Measurements from ENCODE around the gene TULP1. TPM values are rescaled to one million over a fixed set of nuclear protein-coding genes. Genes with fewer than 3 reads are reported as not detected.
A peak's percentile ranks its signal among the peaks of the same experiment; 100 is the strongest.

TULP1 gene
- total and polyA plus RNA-seq, 4 donors, result 0.89 to 2.0 (median 1.5) TPM

GRCh38 chr6:35500782-35501181 is 11.9 kb downstream of the TULP1 start:
- H3K4me1 ChIP-seq (ENCODE audit: control insufficient read depth, insufficient read depth, low read length), result peaks cover 18% of the 10 kb centered on the region

GRCh38 chr6:35499372-35499771 is 13.3 kb downstream of the TULP1 start:
- DNase-seq (ENCODE audit: low read depth in 4 of 6, low spot score in 6 of 6), result no peak
- H3K9me3 ChIP-seq (ENCODE audit: control insufficient read depth, insufficient read depth, low read length), result no peaks in the 10 kb centered on the region
- H3K4me3 ChIP-seq (ENCODE audit: low read depth, low read length), result no peak overlapping the region
- 93% methylated on average over 3 of the region's 4 CpGs for WGBS (ENCODE audit: insufficient coverage)
- peaks cover 24% of the 10 kb centered on the region for H3K27me3 ChIP-seq (ENCODE audit: control insufficient read depth, insufficient read depth, low read length)
- peaks cover 26% of the 10 kb centered on the region for H3K4me1 ChIP-seq (ENCODE audit: control insufficient read depth, insufficient read depth, low read length)
- peaks cover 2% of the 10 kb centered on the region for H3K36me3 ChIP-seq (ENCODE audit: control insufficient read depth, insufficient read depth, low read length)
- H3K27ac ChIP-seq (ENCODE audit: low read depth, low read length), result no peak overlapping the region

More at GRCh38 chr6:35500782-35501181, 11.9 kb downstream of the TULP1 start:
- peaks cover 2% of the 10 kb centered on the region for H3K36me3 ChIP-seq (ENCODE audit: control insufficient read depth, insufficient read depth, low read length)
- no peak for DNase-seq (ENCODE audit: low read depth in 4 of 6, low spot score in 6 of 6)
- H3K27ac ChIP-seq (ENCODE audit: low read depth, low read length), result no peak overlapping the region
- H3K9me3 ChIP-seq (ENCODE audit: control insufficient read depth, insufficient read depth, low read length), result no peaks in the 10 kb centered on the region
- H3K4me3 ChIP-seq (ENCODE audit: low read depth, low read length), result no peak overlapping the region
- H3K27me3 ChIP-seq (ENCODE audit: control insufficient read depth, insufficient read depth, low read length), result peaks cover 26% of the 10 kb centered on the region
- 84% methylated on average over 5 of the region's 6 CpGs for WGBS (ENCODE audit: insufficient coverage)

GRCh38 chr6:35498422-35499067 is 14.2 kb downstream of the TULP1 start:
- WGBS (ENCODE audit: insufficient coverage), result 21% methylated on average over 12 of the region's 14 CpGs
- Histone ChIP-seq H3K9me3 (ENCODE audit: control insufficient read depth, insufficient read depth, low read length) (no peaks in the 10 kb centered on the region), H3K36me3 (ENCODE audit: control insufficient read depth, insufficient read depth, low read length) (peaks cover 2% of the 10 kb centered on the region), H3K27me3 (ENCODE audit: control insufficient read depth, insufficient read depth, low read length) (peaks cover 24% of the 10 kb centered on the region), H3K4me1 (ENCODE audit: control insufficient read depth, insufficient read depth, low read length) (peaks cover 28% of the 10 kb centered on the region), H3K27ac (ENCODE audit: low read depth, low read length) (no peak overlapping the region), H3K4me3 (ENCODE audit: low read depth, low read length) (peak overlapping the region; percentile 40)
- DNase-seq (ENCODE audit: low read depth in 4 of 6, low spot score in 6 of 6), result no peak

GRCh38 chr6:35497571-35498421 is 14.9 kb downstream of the TULP1 start:
- Histone ChIP-seq H3K4me3 (ENCODE audit: low read depth, low read length) (peak overlapping the region; percentile 40), H3K27me3 (ENCODE audit: control insufficient read depth, insufficient read depth, low read length) (peaks cover 24% of the 10 kb centered on the region), H3K9me3 (ENCODE audit: control insufficient read depth, insufficient read depth, low read length) (no peaks in the 10 kb centered on the region), H3K4me1 (ENCODE audit: control insufficient read depth, insufficient read depth, low read length) (peaks cover 29% of the 10 kb centered on the region), H3K36me3 (ENCODE audit: control insufficient read depth, insufficient read depth, low read length) (peaks cover 2% of the 10 kb centered on the region), H3K27ac (ENCODE audit: low read depth, low read length) (peak overlapping the region; percentile 44)
- peak in 2 of 6 donors; percentile 28 to 62 for DNase-seq (ENCODE audit: low read depth in 4 of 6, low spot score in 6 of 6)
- 2% methylated on average over 66 of the region's 77 CpGs for WGBS (ENCODE audit: insufficient coverage)

GRCh38 chr6:35496841-35497570 is 15.7 kb downstream of the TULP1 start, which contains the start of gene TEAD3:
TEAD3 (minus strand) TSS chr6:35497079.
- peaks cover 2% of the 10 kb centered on the region for H3K36me3 ChIP-seq (ENCODE audit: control insufficient read depth, insufficient read depth, low read length)
- peak within 1 kb of the TSS; percentile 57 for H3K27ac ChIP-seq (ENCODE audit: low read depth, low read length)
- DNase-seq (ENCODE audit: low read depth in 4 of 6, low spot score in 6 of 6), result peak in 2 of 6 donors; percentile 27 to 69
- H3K4me1 ChIP-seq (ENCODE audit: control insufficient read depth, insufficient read depth, low read length), result peaks cover 36% of the 10 kb centered on the region
- peak within 1 kb of the TSS; percentile 57 for H3K4me3 ChIP-seq (ENCODE audit: low read depth, low read length)
- WGBS (ENCODE audit: insufficient coverage), result under 1% methylated on average over 64 of the region's 98 CpGs
- H3K27me3 ChIP-seq (ENCODE audit: control insufficient read depth, insufficient read depth, low read length), result peaks cover 24% of the 10 kb centered on the region
- no peaks in the 10 kb centered on the region for H3K9me3 ChIP-seq (ENCODE audit: control insufficient read depth, insufficient read depth, low read length)

- Histone ChIP-seq H3K27ac (ENCODE audit: low read depth, low read length) (peak overlapping the region; percentile 57), H3K4me1 (ENCODE audit: control insufficient read depth, insufficient read depth, low read length) (peaks cover 44% of the 10 kb centered on the region), H3K9me3 (ENCODE audit: control insufficient read depth, insufficient read depth, low read length) (no peaks in the 10 kb centered on the region), H3K36me3 (ENCODE audit: control insufficient read depth, insufficient read depth, low read length) (peaks cover 2% of the 10 kb centered on the region), H3K27me3 (ENCODE audit: control insufficient read depth, insufficient read depth, low read length) (peaks cover 24% of the 10 kb centered on the region), H3K4me3 (ENCODE audit: low read depth, low read length) (peak overlapping the region; percentile 57)
- WGBS (ENCODE audit: insufficient coverage), result 7% methylated on average over 42 of the region's 63 CpGs
- DNase-seq (ENCODE audit: low read depth in 4 of 6, low spot score in 6 of 6), result peak in 1 of 6 donors; percentile 53
These were observed 16.5 kb downstream of the TULP1 start for GRCh38 chr6:35496036-35496840.

- Histone ChIP-seq H3K27ac (ENCODE audit: low read depth, low read length) (no peak overlapping the region), H3K36me3 (ENCODE audit: control insufficient read depth, insufficient read depth, low read length) (peaks cover 2% of the 10 kb centered on the region), H3K27me3 (ENCODE audit: control insufficient read depth, insufficient read depth, low read length) (peaks cover 24% of the 10 kb centered on the region), H3K9me3 (ENCODE audit: control insufficient read depth, insufficient read depth, low read length) (no peaks in the 10 kb centered on the region), H3K4me1 (ENCODE audit: control insufficient read depth, insufficient read depth, low read length) (peaks cover 51% of the 10 kb centered on the region), H3K4me3 (ENCODE audit: low read depth, low read length) (peak overlapping the region; percentile 31)
- 85% methylated on average over 4 of the region's 9 CpGs for WGBS (ENCODE audit: insufficient coverage)
- DNase-seq (ENCODE audit: low read depth in 4 of 6, low spot score in 6 of 6), result no peak
These were observed 17.2 kb downstream of the TULP1 start for GRCh38 chr6:35495258-35496035.

GRCh38 chr6:35494161-35494563 is 18.5 kb downstream of the TULP1 start:
- H3K36me3 ChIP-seq (ENCODE audit: control insufficient read depth, insufficient read depth, low read length), result peaks cover 2% of the 10 kb centered on the region
- 26% methylated on average over 2 of the region's 4 CpGs for WGBS (ENCODE audit: insufficient coverage)
- DNase-seq (ENCODE audit: low read depth in 4 of 6, low spot score in 6 of 6), result no peak
- no peak overlapping the region for H3K27ac ChIP-seq (ENCODE audit: low read depth, low read length)
- H3K4me3 ChIP-seq (ENCODE audit: low read depth, low read length), result no peak overlapping the region
- peaks cover 18% of the 10 kb centered on the region for H3K27me3 ChIP-seq (ENCODE audit: control insufficient read depth, insufficient read depth, low read length)
- H3K4me1 ChIP-seq (ENCODE audit: control insufficient read depth, insufficient read depth, low read length), result peaks cover 59% of the 10 kb centered on the region
- H3K9me3 ChIP-seq (ENCODE audit: control insufficient read depth, insufficient read depth, low read length), result no peaks in the 10 kb centered on the region
